Glutamatergic neuron (in vitro differentiated cells): ENCODE results near the gene FARP1. TPM values are rescaled to one million over a fixed set of nuclear protein-coding genes. Genes with fewer than 3 reads are reported as not detected.

Experiments
- DNase-seq: peaks from one replicate; pipeline ENCODE4 v3.0.0; 2022
- H3K27ac Mint-ChIP-seq: one replicate; pipeline ENCODE4 v1.8.0; 2020; ENCODE audit warnings: mild to moderate bottlenecking, mixed read lengths, inconsistent platforms; ENCODE audit not compliant: unreplicated experiment
- H3K27me3 Mint-ChIP-seq: one replicate; pipeline ENCODE4 v1.8.0; 2020; ENCODE audit warnings: mild to moderate bottlenecking, moderate library complexity, mixed read lengths, inconsistent platforms; ENCODE audit not compliant: unreplicated experiment
- H3K36me3 Mint-ChIP-seq: one replicate; pipeline ENCODE4 v1.8.0; 2020; ENCODE audit warnings: mild to moderate bottlenecking, mixed read lengths, inconsistent platforms; ENCODE audit not compliant: unreplicated experiment
- H3K4me1 Mint-ChIP-seq: one replicate; pipeline ENCODE4 v1.8.0; 2020; ENCODE audit warnings: mild to moderate bottlenecking, low read depth, mixed read lengths, inconsistent platforms; ENCODE audit not compliant: unreplicated experiment
- H3K4me3 Mint-ChIP-seq: one replicate; pipeline ENCODE4 v1.8.0; 2020; ENCODE audit warnings: mild to moderate bottlenecking, mixed read lengths, inconsistent platforms; ENCODE audit not compliant: unreplicated experiment
- H3K9me3 Mint-ChIP-seq: one replicate; pipeline ENCODE4 v1.8.0; 2020; ENCODE audit warnings: mild to moderate bottlenecking, moderate library complexity, mixed read lengths, inconsistent platforms; ENCODE audit not compliant: unreplicated experiment
- CTCF ChIP-seq: fragments of 200-600 bp; sonication (generic); IDR thresholded peaks from one replicate; pipeline ENCODE4 v1.5.0; 2021; ENCODE audit not compliant: partially characterized antibody, unreplicated experiment
- total RNA-seq: library from RNA; stranded (reverse); fragmentation: NEBNext Ultra II Directional; extraction: Animal tissue kit (Norgen Biotek cat#: 25700); gene quantifications from one replicate; pipeline ENCODE4 v1.2.1, GENCODE V29; 2021; ENCODE audit not compliant: unreplicated experiment

The FARP1 gene
- total RNA-seq, 1 donor from 2014 or later, result 233 TPM

DNA sequence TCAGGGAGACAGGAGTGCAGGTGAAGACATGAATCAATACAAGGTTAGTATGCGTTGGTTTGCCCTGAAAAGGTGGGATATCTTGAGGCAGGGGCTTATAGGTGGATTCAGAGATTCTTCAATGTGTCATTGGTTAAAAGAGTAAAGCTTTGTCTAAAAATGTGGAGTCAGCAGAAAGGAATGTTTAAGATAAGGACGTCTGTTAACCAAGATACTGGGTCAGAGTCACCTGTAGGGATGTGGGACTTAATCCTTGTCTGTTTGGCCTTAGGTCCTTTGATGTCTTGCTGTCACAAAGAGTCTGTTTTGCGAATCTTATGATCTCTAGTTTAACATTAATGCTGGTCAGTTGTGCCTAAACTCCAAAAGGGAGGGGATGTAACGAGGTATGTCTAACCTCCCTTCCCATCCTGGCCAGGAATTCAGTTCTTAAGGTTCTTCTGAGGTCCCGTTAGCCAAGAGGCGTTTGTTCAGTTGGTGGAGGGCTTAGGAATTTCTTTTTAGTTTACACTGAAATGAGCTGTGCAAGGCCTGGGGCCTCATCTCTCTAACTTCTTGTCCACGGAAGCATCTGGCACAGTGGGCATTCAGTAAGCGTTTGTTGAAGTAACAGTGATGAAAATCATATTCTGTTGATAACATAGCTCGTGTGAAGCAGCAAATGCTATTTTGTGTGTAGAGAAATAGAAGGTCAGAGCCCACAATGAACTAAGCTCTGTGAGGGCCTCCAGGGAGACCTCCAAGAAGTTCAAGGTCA is 130.4 kb downstream of the FARP1 start:
- peaks cover 54% of the 10 kb centered on the region for H3K4me1 Mint-ChIP-seq
- H3K27me3 Mint-ChIP-seq, result peaks cover 4% of the 10 kb centered on the region
- TF ChIP-seq CTCF, result no peak
- H3K4me3 Mint-ChIP-seq, result peak overlapping the region; percentile 58
- peaks cover 22% of the 10 kb centered on the region for H3K9me3 Mint-ChIP-seq
- DNase-seq, result no peak
- peak overlapping the region; percentile 87 for H3K27ac Mint-ChIP-seq
- H3K36me3 Mint-ChIP-seq, result peaks cover 6% of the 10 kb centered on the region

GRCh38 chr13:98273824-98274742 is 131.2 kb downstream of the FARP1 start:
- DNase-seq, result peak; percentile 45
- H3K27ac Mint-ChIP-seq, result peak overlapping the region; percentile 95
- no peak for TF ChIP-seq CTCF
- H3K9me3 Mint-ChIP-seq, result peaks cover 21% of the 10 kb centered on the region
- peaks cover 4% of the 10 kb centered on the region for H3K27me3 Mint-ChIP-seq
- peaks cover 54% of the 10 kb centered on the region for H3K4me1 Mint-ChIP-seq
- H3K4me3 Mint-ChIP-seq, result peak overlapping the region; percentile 68
- H3K36me3 Mint-ChIP-seq, result peaks cover 5% of the 10 kb centered on the region

DNA sequence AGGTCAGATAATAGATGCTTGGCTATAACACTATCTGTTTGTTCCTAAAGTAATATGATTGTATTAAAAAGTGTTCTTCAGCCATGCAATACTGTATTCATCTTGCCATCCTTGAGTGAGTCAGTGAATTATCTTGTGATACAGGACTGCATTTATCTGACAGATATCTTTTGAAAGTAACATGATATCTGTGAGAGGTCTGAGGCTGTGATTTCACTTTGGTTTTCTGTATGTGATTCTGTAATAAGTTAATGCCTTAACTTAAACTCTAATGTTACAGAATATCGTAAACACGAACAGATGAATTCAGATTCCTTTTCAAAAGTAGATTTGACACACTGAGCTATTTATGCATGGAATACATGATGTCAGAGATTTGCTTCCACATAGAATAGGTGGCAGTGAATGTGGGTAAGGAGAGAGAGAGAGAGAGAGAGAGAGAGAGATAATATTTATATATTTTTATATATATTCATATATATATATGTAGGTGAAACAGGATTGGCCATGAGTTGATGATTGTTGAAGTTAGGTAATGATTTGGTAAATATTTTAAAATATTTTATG is 132.1 kb downstream of the FARP1 start:
- peak overlapping the region; percentile 95 for H3K27ac Mint-ChIP-seq
- H3K36me3 Mint-ChIP-seq, result no peaks in the 10 kb centered on the region
- DNase-seq, result no peak
- peaks cover 18% of the 10 kb centered on the region for H3K9me3 Mint-ChIP-seq
- peaks cover 7% of the 10 kb centered on the region for H3K27me3 Mint-ChIP-seq
- peak overlapping the region; percentile 78 for H3K4me3 Mint-ChIP-seq
- H3K4me1 Mint-ChIP-seq, result peaks cover 59% of the 10 kb centered on the region
- TF ChIP-seq CTCF, result no peak

DNA sequence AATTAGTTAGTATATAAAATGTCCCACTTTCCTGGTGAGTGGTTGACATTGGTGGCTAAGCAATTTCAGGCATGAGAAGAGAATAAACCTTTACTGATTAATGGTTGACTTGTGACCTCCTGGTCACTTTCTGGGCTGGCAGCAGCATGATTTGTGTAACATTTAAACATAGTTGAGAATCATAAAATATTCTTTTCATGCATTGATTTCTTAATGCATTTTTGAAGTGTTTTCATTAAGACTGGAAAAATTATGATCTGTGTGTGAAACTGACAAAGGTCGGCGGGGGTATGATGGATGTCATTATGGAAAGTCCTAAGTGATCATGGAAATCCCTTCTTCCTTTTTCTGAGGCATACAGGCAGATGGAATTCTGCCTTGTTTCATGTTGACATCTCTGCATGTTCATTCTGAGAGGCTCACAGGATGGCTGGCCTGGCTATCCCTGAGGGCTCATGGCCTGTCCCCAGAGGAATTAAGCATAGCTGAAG is 132.8 kb downstream of the FARP1 start:
- Mint-ChIP-seq H3K9me3 (peaks cover 18% of the 10 kb centered on the region), H3K4me1 (peaks cover 66% of the 10 kb centered on the region)

More for the DNA sequence above, 132.8 kb downstream of the FARP1 start:
- TF ChIP-seq CTCF, result no peak
- H3K4me3 Mint-ChIP-seq, result peak overlapping the region; percentile 79
- H3K27ac Mint-ChIP-seq, result peak overlapping the region; percentile 83
- H3K27me3 Mint-ChIP-seq, result peaks cover 9% of the 10 kb centered on the region
- no peaks in the 10 kb centered on the region for H3K36me3 Mint-ChIP-seq
- DNase-seq, result peak; percentile 76
